22Rv1 (cell line): ENCODE results near the gene MMP15.

ENCODE experiments used
- CTCF ChIP-seq: fragments of 450-650 bp; IDR thresholded peaks from 2 replicates; pipeline ENCODE4 v1.5.1; 2017; ENCODE audit warnings: mild to moderate bottlenecking
- ZFX ChIP-seq: fragments of 450-650 bp; IDR thresholded peaks from 2 replicates; pipeline ENCODE4 v1.6.1; 2017; ENCODE audit warnings: antibody characterized with exemption, borderline replicate concordance

DNA sequence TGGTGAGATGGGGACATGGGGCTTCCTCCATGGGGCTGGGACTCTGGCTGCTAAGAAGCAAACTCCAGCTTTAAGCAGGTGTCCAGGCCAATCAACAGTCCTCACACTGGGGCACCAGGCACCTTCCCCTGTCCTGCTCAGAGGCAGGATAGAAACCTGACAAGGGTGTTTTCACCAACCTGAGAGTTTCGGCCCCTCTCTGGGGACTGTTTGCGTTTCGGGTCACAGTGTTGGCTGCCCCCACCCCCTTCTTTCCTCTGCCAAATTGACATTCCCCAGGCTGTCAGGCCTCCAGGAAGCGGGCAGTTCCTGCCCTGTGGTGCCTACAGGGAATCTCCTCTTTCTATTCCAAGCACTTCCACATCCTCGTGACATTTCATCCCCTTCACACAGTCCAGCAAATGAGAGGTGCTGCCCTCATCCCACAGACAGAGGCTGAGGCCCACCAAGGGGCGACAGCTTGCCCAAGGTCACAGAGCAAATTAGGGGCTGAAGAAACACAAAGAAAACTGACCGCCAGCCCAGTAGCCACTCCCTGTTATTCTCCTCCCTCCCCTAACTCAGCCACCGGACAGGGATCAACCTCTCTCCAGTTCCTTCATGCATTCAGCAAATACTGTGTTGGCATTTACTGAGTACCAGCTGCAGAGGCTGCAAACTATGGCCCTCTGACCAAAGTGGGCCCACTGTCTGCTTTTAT is 38.0 kb downstream of the MMP15 start:
- TF ChIP-seq CTCF (no peak), ZFX (no peak)
